GM19025 (cell line): ENCODE measurements around the gene LARGE2.

ENCODE experiments used
- ATAC-seq: cut with Tn5 transposase; IDR thresholded peaks from one replicate; pipeline ENCODE4 v1.9.1; 2021; ENCODE audit warnings: mild to moderate bottlenecking, low read depth, moderate library complexity; ENCODE audit not compliant: unreplicated experiment

The LARGE2 gene

DNA sequence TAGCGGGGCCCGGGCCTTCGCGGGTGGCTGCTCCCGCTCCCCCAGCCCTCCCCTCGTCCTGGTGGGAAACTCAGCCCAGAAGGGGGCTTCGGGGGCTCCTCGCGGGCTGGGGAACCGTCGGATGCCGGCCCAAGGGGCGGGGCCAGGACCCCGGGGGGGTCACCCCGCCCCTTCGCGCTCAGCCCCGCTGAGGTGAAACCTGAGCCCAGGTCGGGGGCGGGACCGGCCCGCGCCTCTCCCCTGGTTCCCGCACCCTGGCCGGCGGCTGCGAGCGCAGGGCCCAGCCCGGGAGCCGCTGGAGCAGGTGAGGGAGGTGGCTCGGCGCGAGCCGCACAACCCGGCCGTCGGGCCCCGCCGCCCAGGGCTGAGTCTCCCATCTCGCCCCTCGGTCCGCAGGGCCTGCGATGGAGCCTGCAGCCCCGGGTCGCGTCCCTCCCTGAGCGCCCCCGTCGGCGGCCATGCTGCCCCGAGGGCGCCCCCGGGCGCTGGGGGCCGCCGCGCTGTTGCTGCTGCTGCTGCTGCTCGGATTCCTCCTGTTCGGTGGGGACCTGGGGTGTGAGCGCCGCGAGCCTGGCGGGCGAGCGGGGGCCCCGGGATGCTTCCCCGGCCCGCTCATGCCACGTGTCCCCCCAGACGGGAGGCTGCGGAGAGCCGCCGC is at the start of gene LARGE2:
LARGE2 (plus strand) TSS at position 232 of the 658 bp plus-strand sequence; CDS start at position 459, 227 bp downstream.
- no peak for ATAC-seq

DNA sequence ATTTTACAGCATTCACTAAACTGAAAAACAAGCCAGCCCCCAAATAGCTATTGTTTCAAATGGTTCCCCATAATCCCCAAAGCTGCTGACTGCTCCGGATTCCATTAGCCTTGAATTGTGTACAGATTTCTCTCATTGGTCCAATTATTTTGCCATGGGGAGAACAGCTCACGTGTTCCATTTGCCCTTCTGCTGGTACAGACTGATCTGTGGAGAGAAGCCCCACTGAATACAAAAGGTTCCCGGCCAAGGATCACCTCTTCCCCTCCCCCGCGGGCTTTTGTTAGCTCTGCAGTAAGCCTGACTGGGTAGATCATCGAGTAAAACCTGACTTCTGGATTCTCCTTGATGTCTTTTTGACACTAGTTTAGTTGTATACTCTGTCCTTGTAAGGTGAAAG is 46.1 kb upstream of the LARGE2 start:
- no peak for ATAC-seq

- no peak for ATAC-seq
These were observed 45.2 kb upstream of the LARGE2 start for GRCh38 chr11:45877221-45877620.

- no peak for ATAC-seq
These were observed 44.6 kb upstream of the LARGE2 start for GRCh38 chr11:45877845-45878244.

DNA sequence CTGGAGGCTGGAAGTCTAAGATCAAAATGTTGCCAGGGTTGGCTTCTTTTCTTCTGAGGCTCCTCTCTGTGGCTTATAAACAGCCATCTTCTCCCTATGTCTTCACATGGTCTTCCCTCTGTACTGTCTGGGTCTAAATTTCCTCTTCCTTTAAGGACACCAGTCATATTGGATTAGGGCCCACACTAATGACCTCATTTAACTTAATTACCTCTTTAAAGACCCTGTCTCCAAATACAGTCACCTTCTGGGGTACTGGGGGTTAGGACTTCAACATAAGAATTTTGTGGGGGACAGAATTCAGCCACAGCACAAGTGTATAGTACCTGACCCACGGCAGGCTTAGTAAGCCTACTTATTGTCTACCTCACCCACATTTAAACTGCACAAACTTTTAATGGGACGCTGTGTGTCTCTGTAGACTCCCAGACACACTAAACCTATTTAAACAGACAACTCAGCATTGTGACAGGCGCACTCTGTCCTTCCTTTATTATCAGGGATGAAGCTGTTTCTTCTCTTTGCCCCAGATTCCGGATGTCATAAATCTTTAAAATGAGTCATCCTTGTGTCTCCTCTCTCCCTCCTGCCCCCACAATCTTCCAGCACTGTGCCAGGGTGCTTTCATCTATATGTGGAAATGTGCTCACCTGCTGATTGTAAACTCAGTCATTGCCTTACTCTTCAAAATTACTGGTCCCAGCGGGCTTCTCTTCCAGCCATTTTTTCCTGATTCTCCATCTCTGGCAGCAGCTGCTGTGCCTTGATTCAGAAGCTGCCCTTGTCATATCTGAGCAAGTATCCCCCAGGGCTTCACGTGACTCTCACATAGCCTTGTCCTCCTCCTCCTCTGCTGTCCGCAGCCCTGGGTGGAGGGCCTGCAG is 42.4 kb upstream of the LARGE2 start:
- no peak for ATAC-seq

DNA sequence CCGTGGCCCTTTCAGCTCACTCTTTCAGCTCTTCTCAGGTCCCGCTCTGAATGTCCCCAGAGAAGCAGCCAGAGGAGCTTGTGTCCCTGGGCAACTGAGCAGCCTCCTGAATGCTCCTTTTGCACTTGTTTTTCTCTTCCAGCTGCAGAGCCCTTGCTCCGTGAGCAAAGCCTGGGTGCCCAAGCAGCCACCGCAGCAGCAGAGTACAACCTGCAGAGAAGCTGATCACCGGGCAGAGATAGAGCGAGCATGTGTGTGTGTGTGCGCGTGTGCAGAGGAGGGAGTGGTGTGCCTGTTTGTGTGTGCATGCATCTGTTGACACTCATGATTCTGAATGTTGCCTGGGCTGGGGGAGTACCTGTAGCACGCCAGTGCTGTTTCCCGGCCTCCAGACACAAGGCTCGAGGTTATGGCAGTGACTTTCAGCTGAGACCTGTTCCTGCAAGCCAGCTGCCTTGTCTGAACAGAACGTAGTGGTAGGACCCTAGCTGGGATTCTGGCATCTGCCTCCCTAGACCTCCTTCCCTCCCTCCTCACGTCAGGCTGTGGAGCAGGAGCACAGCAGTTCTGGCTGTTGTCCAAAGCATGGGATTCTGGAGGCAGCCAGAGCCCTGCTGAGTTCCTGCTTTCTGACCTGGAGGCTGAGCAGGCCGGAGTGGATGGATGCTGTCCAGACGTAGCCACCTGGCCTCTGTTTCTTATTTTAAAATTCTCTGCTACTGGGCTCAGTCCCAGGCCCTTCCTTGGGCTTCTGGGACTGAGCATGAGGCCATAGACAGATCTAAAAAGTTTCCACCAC is 41.5 kb upstream of the LARGE2 start:
- no peak for ATAC-seq

- ATAC-seq, result no peak
These were observed 40.6 kb upstream of the LARGE2 start for GRCh38 chr11:45881708-45882368.

GRCh38 chr11:45884596-45885185 is 37.8 kb upstream of the LARGE2 start:
- ATAC-seq, result no peak

GRCh38 chr11:45885274-45885920 is 37.1 kb upstream of the LARGE2 start, which contains the start of gene MAPK8IP1:
TSS of gene MAPK8IP1 (plus strand) at chr11:45885651. CDS start at chr11:45885821, 170 bp downstream.
- ATAC-seq, result peak; percentile 71

DNA sequence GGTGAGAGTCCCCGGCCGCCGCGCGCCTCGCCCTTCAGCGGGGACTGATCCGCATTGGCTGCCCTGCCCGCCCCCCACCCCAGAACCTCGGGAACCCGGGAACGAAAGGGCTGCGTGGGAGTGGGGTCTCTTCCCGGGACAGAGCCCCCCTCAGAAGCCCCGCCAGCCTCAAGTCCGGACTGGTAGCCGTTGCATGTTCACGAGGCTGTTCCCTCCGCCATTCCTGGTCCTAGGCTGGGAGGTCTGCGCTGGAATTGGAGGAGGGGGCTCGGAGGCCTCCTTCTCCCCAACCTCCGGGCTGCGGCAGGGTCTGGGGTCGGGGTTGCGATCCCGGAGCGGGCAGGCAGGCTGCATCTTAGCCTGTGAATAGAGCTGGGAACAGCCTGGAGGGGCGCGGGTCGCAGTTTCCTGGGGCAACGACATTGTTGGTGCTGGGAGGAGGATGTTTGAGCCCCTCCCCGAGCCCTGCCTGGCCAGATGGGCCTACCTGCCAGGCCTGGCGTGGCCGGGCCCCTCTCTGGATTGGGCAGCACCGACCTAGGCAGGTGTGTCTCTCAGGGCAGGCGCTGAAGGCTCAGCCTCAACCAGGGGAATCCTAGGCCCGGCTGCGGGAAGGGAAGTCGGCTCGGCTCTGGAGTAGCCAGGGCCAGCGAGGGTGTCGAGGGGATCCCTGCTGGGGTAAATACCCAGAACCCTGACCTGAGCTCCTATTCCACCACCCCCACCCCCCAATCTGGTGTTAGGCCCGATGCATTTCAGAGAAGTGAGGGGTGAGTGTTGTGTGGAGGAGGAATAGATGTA is 36.3 kb upstream of the LARGE2 start:
- no peak for ATAC-seq

DNA sequence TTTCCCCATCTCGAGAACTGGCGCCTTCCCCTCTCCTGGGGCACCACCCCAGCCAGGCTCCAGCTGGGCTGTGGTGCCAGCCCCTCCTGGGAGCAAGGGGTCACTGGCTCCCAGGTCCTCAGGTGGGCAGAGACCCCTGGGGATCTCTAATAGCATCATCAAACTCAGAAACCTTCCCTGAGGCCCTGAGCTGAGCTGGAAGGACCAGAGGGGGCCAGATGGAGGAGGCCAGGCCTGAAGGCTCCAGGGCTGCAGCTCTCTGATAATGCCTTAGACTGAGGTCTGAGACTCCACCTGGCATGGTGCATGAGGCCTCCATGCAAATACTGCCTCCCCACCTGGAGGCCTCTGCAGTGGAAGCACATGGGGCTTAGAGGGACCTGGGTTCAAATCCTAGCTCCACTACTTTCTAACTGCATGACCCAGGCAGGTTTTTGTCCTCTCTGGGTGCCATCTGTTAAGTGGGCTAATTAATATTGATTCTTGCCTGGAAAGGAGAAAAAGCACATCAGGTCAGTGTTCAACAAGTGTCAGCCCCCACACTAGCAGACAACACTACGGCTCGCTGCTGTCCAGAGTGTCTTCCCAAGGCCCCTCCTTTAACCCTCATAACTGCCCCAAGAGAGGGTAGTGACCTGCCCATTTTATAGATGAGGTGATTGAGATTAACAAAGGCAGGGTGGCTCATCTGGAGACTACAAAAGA is 35.5 kb upstream of the LARGE2 start:
- no peak for ATAC-seq

DNA sequence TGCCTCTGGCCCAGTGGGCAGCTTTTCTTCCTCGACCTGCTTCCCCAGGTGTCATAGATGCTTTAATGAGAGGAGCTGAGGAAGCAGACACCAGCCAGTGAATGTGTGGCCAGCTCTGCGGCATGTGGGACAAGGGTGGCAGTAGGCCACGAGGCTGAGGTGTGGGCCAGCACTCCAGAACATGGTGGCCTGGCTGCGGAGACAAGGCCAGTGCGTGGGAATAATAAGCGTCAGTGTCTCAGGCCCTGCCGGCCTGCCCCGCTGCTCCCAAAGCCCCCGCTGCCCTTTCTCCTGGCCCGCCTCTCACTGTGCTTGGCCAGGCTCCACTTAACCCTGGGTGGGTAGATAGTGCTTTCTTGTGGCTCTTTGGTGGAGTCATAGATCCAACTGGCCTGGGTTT is 34.9 kb upstream of the LARGE2 start:
- ATAC-seq, result no peak

- no peak for ATAC-seq
These were observed 32.9 kb upstream of the LARGE2 start for GRCh38 chr11:45889555-45889954.

DNA sequence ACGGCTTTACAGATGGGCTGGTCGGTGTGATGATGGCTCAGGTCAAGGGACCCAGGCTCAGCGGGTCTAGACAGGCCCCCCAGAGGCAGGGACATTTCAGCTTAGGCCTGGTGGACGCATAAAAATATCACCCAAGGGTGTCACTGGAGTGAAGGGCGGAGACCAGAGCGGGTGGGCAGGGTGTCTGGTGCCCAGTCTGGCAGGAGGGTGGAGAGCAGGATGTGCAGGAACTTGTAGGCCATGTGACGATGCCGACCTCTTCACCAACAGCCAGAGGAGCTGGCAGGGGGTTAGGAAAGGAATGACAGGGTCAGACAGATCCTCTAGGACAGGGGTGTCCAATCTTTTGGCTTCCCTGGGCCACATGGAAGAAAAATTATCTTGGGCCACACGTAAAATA is 32.5 kb upstream of the LARGE2 start:
- no peak for ATAC-seq

DNA sequence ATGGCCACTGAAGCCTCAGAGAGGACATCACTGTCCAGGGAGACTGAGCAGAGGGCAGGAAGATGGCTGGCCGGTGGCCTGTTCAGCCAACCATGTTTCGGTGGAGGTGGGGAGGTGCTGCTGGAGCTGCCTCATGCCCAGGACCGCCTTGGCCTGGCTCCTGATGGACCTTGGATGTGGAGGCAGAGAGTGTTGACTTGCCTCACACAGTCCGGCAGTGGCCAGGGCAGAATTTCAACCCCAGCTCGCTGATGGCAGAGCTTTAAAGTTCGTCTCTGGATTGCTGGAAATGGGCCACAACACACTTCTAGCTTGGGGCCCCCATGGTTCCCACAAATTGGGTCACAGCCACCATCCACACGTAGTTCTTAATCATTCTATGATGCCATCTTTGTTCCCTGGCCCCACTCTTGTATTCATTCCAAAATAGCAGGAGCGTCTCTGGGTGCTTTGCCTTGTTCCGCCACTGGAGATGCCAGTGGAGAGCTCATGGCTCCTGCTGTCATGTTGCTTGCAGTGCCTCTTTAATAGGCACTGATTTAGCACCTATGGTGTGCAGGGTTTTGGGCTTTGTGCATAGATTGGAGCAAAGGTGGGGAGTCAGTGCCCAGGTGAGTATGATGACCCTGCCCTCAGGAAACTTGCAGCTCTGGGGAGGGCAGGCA is 31.4 kb upstream of the LARGE2 start:
- ATAC-seq, result no peak

DNA sequence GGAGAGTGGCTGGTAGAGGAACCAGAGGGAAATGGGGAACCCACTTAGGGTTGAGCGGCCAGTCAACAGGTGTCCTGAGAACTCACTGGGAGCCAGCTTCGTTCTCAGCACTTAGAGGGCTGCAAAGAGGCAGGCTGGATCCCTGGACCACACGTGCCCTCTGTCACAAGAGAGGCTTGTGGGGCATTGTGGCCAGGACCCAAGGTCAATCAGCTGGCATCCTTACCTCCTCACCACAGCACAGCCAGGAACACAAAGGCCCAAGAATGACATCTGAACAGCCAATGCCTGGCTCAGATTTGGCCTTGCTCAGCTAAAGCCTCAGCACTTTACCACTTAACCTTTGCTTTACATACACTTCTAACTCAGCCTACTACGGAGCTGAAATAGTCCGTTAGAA is 29.6 kb upstream of the LARGE2 start:
- ATAC-seq, result no peak

GRCh38 chr11:45894555-45895247 is 27.8 kb upstream of the LARGE2 start:
- ATAC-seq, result no peak
